HEK293T (cell line): ENCODE results near the gene ODF2L.

Experiments
- ARNT ChIP-seq: fragments of 450-650 bp; IDR thresholded peaks from 2 replicates; pipeline ENCODE4 v1.6.1; 2017; ENCODE audit warnings: mild to moderate bottlenecking
- BHLHE40 ChIP-seq: fragments of 450-650 bp; IDR thresholded peaks from 2 replicates; pipeline ENCODE4 v1.6.1; 2016; ENCODE audit warnings: mild to moderate bottlenecking, moderate library complexity, borderline replicate concordance
- ELF4 ChIP-seq: fragments of 450-650 bp; IDR thresholded peaks from 2 replicates; pipeline ENCODE4 v1.6.1; 2017; ENCODE audit warnings: antibody characterized with exemption
- FOXK2 ChIP-seq: fragments of 450-650 bp; IDR thresholded peaks from 2 replicates; pipeline ENCODE4 v1.6.1; 2016; ENCODE audit warnings: mild to moderate bottlenecking
- L3MBTL2 ChIP-seq: fragments of 450-650 bp; conservative IDR thresholded peaks from 2 replicates; pipeline ENCODE4 v1.6.1; 2016; ENCODE audit warnings: mild to moderate bottlenecking
- SP1 ChIP-seq: fragments of 450-650 bp; IDR thresholded peaks from 2 replicates; pipeline ENCODE4 v1.6.1; 2017

DNA sequence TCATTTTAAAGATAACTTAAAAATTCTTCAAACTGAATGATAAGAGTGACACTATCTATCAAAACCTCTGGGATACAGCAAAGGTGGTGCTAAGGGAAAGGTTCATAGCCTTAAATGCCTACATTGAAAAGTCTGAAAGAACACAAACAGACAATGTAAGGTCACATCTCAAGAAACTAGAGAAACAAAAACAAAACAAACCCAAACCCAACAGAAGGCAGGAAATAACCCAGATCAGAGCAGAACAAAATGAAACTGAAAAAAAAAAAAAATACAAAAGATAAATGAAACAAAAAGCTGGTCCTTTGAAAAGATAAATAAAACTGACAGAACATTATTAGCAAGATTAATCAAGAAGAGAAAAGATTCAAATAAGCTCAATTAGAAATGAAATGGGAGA is 6.8 kb downstream of the ODF2L start:
- TF ChIP-seq FOXK2: no peak
- no peak for TF ChIP-seq SP1
- TF ChIP-seq BHLHE40: no peak
- no peak for TF ChIP-seq ELF4
- TF ChIP-seq L3MBTL2: no peak
- no peak for TF ChIP-seq ARNT
